Motor neuron (in vitro differentiated cells): ENCODE data around the gene FAM228B. TPM values are rescaled to one million over a fixed set of nuclear protein-coding genes. Genes with fewer than 3 reads are reported as not detected.

Experiments
- ATAC-seq, 8 experiments: fragments of 200-7000 bp; cut with Tn5 transposase; replicated peaks in 6 of 8; 2 replicates each; pipeline ENCODE4 v1.8.0; 2021; ENCODE audit warnings: mild to moderate bottlenecking in 8 of 8, moderate library complexity in 8 of 8
- H3K27ac ChIP-seq, 2 donors: fragments of 250-450 bp; sonication (Bioruptor Pico); 2 replicates each; pipeline ENCODE4 v1.9.0; 2021; ENCODE audit warnings: antibody characterized with exemption in 2 of 2, mild to moderate bottlenecking in 2 of 2, moderate library complexity in 1 of 2
- H3K4me1 ChIP-seq, 2 donors: fragments of 250-450 bp; sonication (Bioruptor Pico); replicated peaks in 1 of 2; 2 replicates each; pipeline ENCODE4 v1.6.1; 2021; ENCODE audit warnings: antibody characterized with exemption in 2 of 2, mild to moderate bottlenecking in 2 of 2, moderate library complexity in 1 of 2
- H3K4me3 ChIP-seq, 5 donors: fragments of 250-450 bp; sonication (Bioruptor Pico); 2 replicates each; pipeline ENCODE4 v1.9.0; 2021; ENCODE audit warnings: antibody characterized with exemption in 5 of 5, mild to moderate bottlenecking in 5 of 5, moderate library complexity in 4 of 5
- WGBS, 10 experiments: fragments of 450-650 bp; shearing (Covaris generic); methylation state at CpG; one replicate each; pipeline ENCODE4 v1.0.0; 2022; 5-methylcytosine and 5-hydroxymethylcytosine counted together
- in situ Hi-C, 9 experiments: fragments of 400-800 bp; cut with MboI; loops; one replicate each; pipeline ENCODE4 v1.15.0; 2021; ENCODE audit warnings: low sequenced_read_pairs in 9 of 9, low pct_unique_long_range_greater_than_20kb in 2 of 9; ENCODE audit not compliant: unreplicated experiment in 9 of 9
- total RNA-seq, 8 experiments: library from RNA; unstranded; fragments of 300-600 nt; gene quantifications; 2 replicates each; pipeline versions ENCODE4 v1.2.3 to v1.2.4, GENCODE V29; 2022

Gene FAM228B
- total RNA-seq, 8 experiments from 2014 or later: 5.7 to 50.3 (median 31.5) TPM

DNA sequence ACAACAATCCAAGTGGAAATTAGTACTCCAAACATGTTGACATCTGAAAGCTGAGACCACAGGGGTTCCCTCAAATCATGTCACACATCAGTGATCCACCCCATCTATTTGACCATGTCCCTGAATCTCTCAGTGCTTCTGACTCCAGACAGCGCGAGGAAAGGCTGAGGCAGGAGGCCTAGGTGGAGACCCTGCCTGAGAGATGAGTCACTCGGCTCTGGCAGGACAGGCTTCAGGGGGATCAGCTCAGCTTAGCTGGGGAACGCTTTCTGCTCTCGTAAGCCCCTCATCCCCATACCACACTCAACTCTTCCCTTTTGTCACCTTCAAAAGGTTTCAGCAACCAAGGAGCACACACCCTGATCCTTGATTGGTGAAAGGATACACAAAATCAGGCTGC, 45.8 kb downstream of the FAM228B start:
- H3K27ac ChIP-seq: no peak overlapping the region
- ATAC-seq: peak in 2 of 8 experiments; percentile 32 to 57
- H3K4me3 ChIP-seq: no peak overlapping the region
- 80 to 92% (median 83%) methylated on average over 1 to 5 of the region's 5 CpGs; no CpG with 5 or more reads in 5 of the 10 experiments for WGBS, 10 experiments
- in situ Hi-C loops: no loop called here
- no peaks in the 10 kb centered on the region for H3K4me1 ChIP-seq

DNA sequence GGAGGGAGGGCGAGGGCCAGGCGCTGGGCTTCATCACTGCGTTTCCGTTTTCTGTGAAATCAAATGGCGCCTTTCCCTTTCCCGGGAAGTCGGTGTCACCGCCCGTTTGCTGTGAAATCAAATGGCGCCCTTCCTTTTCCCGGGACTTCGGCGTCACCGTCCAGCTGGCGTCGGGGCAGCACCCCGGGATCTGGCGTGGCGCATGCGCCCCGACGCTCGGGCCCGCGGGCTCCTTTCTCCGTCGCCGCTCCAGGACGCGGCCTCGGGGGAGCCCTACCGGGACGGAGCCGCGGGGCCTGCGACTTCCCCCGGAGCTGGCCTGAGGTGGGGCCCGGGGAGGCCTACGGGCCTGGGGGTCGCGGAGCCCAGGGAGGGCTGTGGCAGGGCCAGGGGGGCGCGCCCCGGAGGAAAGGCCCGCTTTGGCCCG, 51.6 kb downstream of the FAM228B start, which contains the start of gene FAM228A:
Gene FAM228A (plus strand): TSS at position 203 of the 427 bp plus-strand sequence. CDS start 428 bp downstream, outside the sequence.
- in situ Hi-C loops: loop anchor here in 1 of 9 experiments (25.0 kb wide), 1 partner anchor 88 kb away; the partner anchor contains the start of genes SF3B6 and TP53I3
- 96 to 100% methylated on average over 4 to 5 of the region's 46 CpGs; no CpG with 5 or more reads in 8 of the 10 experiments for WGBS, 10 experiments
- no peak within 1 kb of the TSS for H3K4me3 ChIP-seq

DNA sequence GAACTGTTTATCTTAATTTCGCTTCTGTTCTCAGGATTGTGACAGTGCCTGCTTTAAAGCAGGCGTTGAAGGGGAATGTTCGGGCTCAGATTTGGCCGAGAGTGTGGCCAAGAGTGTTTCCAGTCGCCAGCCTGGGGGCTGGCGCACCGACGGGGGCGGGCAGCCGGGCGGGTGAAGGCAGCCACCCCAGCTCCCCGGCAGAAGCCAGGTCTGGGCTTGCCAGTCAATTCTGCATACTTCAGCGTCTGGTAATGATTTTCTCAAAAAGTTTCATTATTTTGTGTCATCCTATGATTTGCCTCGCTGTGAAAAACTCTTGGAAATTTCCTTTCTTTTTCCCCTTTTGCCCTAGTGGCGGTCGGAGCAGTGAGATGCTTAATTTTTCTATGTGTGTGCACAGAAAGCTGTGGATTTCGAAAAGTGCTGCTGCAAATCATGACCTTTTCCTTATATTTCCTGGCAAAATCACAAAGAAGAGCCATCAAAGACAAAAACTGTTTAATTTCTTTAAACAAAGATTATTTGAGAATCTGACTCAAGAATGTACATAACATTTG, 52.4 kb downstream of the FAM228B start:
- in situ Hi-C loops: loop anchor here in 1 of 9 experiments (25.0 kb wide), 1 partner anchor 88 kb away; the partner anchor contains the start of genes SF3B6 and TP53I3
- no peak overlapping the region for H3K4me3 ChIP-seq
- peak in 2 of 8 experiments; percentile 30 to 64 for ATAC-seq
- no peak overlapping the region for H3K27ac ChIP-seq
- 0 to 100% (median 72%) methylated on average over 1 to 9 of the region's 17 CpGs; no CpG with 5 or more reads in 1 of the 10 experiments for WGBS, 10 experiments
- H3K4me1 ChIP-seq: no peaks in the 10 kb centered on the region

More for the DNA sequence above, 51.6 kb downstream of the FAM228B start, which contains the start of gene FAM228A:
- H3K27ac ChIP-seq: no peak within 1 kb of the TSS
- H3K4me1 ChIP-seq: no peaks in the 10 kb centered on the region
- ATAC-seq: no peak

DNA sequence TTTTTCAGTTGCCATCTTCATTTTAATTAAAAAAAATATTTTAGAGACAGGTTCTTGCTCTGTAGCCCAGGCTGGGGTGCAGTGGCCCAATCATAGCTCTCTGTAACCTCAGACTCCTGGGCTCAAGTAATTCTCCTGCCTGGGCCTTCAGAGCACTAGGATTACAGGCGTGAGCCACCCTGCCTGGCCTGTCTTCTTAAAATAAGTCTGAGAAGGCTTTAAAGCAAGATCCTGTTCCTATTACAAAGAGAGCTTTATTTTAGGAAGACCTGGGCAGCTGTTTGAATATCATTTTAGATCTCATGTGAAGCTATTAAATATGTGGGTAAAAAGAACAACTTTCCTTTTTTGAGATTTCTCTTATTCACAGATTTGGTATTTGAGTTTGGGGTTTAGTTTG, 53.1 kb downstream of the FAM228B start:
- H3K4me1 ChIP-seq: no peaks in the 10 kb centered on the region
- in situ Hi-C loops: loop anchor here in 1 of 9 experiments (25.0 kb wide), 1 partner anchor 89 kb away; the partner anchor contains the start of genes SF3B6 and TP53I3
- no peak overlapping the region for H3K27ac ChIP-seq
- H3K4me3 ChIP-seq: no peak overlapping the region
- WGBS, 10 experiments: 67 to 100% (median 86%) methylated on average over 1 of the region's 1 CpG; no CpG with 5 or more reads in 5 of the 10 experiments
- ATAC-seq: no peak

DNA sequence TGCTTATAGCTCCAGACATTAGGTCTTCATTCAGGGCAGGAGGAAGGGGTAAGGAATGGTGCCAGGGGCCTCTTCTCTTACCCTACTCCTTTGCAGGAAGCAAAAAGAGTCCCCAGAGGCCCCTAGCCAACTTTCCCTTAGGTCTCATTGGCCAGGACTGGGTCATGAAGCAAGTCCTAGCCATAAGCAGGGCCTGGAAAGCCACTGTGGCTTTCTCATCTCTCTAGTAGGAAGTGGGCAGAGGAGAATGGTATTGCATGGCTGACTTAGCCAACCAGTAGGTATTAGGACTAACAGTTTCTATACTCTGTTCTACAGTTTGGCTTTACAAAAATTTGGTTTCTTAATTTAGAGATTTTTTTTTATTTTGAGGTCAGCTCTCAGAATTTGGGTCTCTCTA, 56.4 kb downstream of the FAM228B start:
- no peak for ATAC-seq
- no peak overlapping the region for H3K4me3 ChIP-seq

DNA sequence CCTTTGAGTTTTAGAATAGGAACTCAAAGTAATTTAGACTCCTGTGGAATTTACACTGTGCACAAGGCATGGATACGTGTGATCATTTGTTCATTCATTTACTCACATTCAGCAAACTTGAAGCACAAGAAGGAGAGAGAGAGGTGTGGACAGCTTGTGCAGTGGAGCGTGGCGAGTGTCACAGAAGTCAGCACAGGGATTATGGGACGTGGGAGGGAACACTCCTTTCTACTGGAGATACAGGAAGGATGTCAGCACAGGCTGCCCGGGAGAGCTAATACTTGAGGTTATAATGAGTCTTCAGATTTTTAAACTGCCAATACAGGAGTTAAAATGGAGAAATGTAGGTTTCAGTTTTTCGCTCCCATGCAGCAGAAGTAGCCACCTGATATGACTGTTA, 58.6 kb downstream of the FAM228B start:
- Histone ChIP-seq H3K4me3 (no peak overlapping the region), H3K27ac (no peak overlapping the region), H3K4me1 (no peaks in the 10 kb centered on the region)
- peak in 4 of 8 experiments; percentile 62 to 83 (median 67) for ATAC-seq
- in situ Hi-C loops: loop anchor here in 1 of 9 experiments (25.0 kb wide), 1 partner anchor 95 kb away; the partner anchor contains the start of genes SF3B6 and TP53I3
- 43 to 87% (median 73%) methylated on average over 1 to 5 of the region's 6 CpGs; no CpG with 5 or more reads in 2 of the 10 experiments for WGBS, 10 experiments

More for the DNA sequence above, 56.4 kb downstream of the FAM228B start:
- in situ Hi-C loops: loop anchor here in 1 of 9 experiments (25.0 kb wide), 1 partner anchor 92 kb away; the partner anchor contains the start of genes SF3B6 and TP53I3
- Histone ChIP-seq H3K4me1 (no peaks in the 10 kb centered on the region), H3K27ac (no peak overlapping the region)

DNA sequence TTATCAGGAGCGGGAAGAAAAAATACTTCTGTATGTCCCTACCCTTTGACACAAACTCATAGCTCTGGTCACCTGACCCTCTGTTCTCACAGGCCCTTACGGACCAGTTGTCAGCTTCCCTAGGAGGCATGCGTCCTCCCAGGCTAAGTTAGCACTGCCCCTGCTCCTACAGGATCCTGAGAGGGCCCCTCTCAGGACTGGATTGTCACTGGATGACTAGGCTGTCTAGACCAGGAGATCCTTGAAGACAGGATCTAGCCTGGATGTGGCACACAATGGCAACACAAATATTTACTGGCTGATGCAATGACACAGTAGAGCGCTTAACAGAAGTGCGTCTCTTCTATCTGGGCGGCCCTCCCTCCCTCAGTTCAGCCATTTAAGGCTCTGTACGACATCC, 59.2 kb downstream of the FAM228B start:
- Histone ChIP-seq H3K4me1 (no peaks in the 10 kb centered on the region), H3K4me3 (no peak overlapping the region), H3K27ac (no peak overlapping the region)
- in situ Hi-C loops: loop anchor here in 1 of 9 experiments (25.0 kb wide), 1 partner anchor 95 kb away; the partner anchor contains the start of genes SF3B6 and TP53I3
- peak in 1 of 8 experiments; percentile 12 for ATAC-seq
- 80 to 100% (median 95%) methylated on average over 1 to 2 of the region's 7 CpGs; no CpG with 5 or more reads in 4 of the 10 experiments for WGBS, 10 experiments

DNA sequence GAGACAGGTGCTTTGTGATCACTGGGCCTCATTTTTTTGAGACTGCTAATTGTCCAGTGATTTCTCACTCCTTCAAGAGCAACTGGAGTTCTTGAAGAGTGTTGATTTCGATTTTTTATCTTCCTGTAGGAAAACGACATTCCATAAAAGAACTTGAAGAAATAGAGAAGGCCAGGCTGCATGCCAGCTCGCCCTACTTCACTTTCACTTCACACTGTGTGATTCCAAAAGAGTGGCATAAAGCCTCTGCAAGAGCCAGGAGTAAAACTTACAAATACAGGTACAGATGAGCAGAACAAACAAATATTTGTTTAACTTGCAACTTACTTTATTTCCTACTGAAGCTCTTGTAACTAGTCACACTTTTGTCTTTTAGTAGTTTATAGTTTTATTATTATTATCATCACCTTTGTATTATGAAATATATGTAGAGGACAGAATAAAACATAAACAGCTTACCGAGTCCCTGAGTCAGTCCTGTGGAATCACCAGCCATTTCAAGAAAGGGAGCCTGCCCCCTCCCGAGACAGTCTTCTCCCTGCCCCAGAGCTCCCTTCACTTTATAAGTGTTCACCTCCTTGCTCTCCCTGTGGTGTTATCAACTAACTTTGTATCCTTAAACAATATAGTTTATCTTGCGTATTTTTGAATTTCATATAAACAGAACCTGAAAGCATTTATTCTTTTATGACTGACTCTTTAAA, 60.2 kb downstream of the FAM228B start:
- no peak for ATAC-seq
- no peaks in the 10 kb centered on the region for H3K4me1 ChIP-seq
- 0 to 100% (median 75%) methylated on average over 1 to 6 of the region's 6 CpGs for WGBS, 10 experiments
- H3K4me3 ChIP-seq: no peak overlapping the region
- no peak overlapping the region for H3K27ac ChIP-seq
- in situ Hi-C loops: loop anchor here in 1 of 9 experiments (25.0 kb wide), 1 partner anchor 96 kb away; the partner anchor contains the start of genes SF3B6 and TP53I3

DNA sequence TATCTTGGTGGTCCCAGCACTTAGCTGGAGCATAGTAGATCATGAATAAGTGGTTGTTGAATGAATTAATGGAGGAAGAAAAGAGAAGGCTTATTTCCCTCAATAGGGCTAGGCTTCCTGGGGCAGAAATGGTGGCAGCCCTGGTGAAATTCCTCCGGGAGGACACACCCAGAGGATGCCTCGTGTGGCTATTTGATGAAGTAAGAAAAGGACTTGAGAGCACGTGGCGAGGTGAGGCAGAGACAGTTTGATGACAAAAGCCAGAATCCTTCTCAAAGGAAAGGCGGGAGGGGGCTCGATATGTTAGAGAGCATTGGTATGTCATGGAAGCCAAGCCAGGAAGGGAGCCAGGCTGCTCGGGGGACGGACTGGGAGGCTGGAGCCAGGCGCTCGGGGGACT, 66.3 kb downstream of the FAM228B start:
- 17 to 100% (median 89%) methylated on average over 1 to 6 of the region's 10 CpGs; no CpG with 5 or more reads in 5 of the 10 experiments for WGBS, 10 experiments
- Histone ChIP-seq H3K4me3 (no peak overlapping the region), H3K4me1 (no peaks in the 10 kb centered on the region), H3K27ac (no peak overlapping the region)
- in situ Hi-C loops: loop anchor here in 1 of 9 experiments (25.0 kb wide), 1 partner anchor 102 kb away; the partner anchor contains the start of genes SF3B6 and TP53I3
- ATAC-seq: no peak

DNA sequence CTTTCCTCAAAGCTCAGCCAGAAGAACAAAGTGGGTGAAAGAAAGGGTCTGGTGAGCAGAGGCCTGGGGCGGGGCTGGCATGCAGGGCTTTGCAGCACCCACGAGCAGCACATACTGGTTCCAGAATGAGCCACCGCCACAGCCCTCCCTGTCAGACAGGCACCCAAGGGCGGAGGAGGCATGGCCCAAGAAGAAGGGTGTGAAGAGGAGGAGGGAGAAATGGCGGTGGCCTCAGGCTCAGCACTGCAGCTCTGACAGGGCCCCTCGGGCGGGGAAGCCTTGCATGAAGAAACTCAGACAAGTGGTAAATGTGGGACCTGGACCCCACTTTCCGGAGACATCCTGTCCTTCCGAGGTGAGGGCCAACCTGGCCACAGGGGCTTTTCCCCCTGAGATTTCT, 67.2 kb downstream of the FAM228B start:
- no peaks in the 10 kb centered on the region for H3K4me1 ChIP-seq
- WGBS, 10 experiments: 65 to 90% (median 80%) methylated on average over 1 to 4 of the region's 9 CpGs; no CpG with 5 or more reads in 7 of the 10 experiments
- in situ Hi-C loops: loop anchor here in 1 of 9 experiments (25.0 kb wide), 1 partner anchor 103 kb away; the partner anchor contains the start of genes SF3B6 and TP53I3
- no peak overlapping the region for H3K27ac ChIP-seq
- no peak overlapping the region for H3K4me3 ChIP-seq
- ATAC-seq: no peak

DNA sequence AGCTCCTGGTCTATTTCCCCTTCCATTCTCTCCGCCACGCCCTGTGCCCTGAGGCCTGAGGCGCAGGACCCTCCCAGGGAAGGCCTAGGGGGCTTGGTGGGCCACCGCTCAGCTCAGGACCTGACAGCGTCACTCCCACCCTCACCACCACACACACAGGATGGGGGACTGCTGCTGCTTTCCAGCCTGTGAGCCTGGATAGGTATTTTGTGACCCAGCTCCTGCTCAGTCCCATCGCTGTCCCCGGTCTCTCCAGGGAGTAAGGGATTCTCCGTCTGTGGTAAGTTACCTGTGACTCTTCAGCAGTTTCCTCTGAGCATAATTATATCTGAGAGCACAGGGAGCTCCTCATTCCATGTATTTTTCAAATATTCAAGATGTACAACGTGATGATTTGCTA, 67.9 kb downstream of the FAM228B start:
- in situ Hi-C loops: loop anchor here in 1 of 9 experiments (25.0 kb wide), 1 partner anchor 104 kb away; the partner anchor contains the start of genes SF3B6 and TP53I3
- H3K4me1 ChIP-seq: no peaks in the 10 kb centered on the region
- 0 to 100% (median 75%) methylated on average over 1 to 5 of the region's 9 CpGs; no CpG with 5 or more reads in 2 of the 10 experiments for WGBS, 10 experiments
- no peak for ATAC-seq
- no peak overlapping the region for H3K27ac ChIP-seq
- no peak overlapping the region for H3K4me3 ChIP-seq

DNA sequence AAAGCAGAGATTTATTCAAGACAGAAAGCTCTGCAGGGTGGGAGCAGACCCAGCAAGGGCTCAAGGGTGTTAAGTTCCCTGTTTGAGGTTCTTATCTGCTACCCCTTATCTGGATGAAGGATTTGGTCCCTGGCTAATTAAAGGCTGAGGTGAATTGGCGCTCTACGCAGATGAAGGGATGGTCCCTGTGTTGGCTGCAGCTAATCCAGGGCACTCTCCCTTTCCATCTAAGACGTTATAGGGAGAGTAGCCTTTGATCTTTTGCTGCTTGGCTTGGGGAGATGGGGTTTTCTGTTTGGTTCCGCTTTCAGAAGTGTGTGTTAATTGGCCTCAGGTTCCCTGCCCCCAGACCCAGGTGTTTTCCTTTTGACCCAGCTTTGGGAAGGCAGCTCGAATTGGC, 68.6 kb downstream of the FAM228B start:
- ATAC-seq: no peak
- in situ Hi-C loops: loop anchor here in 1 of 9 experiments (25.0 kb wide), 1 partner anchor 105 kb away; the partner anchor contains the start of genes SF3B6 and TP53I3
- Histone ChIP-seq H3K27ac (no peak overlapping the region), H3K4me1 (no peaks in the 10 kb centered on the region), H3K4me3 (no peak overlapping the region)
- 27 to 100% (median 60%) methylated on average over 1 to 4 of the region's 5 CpGs; no CpG with 5 or more reads in 1 of the 10 experiments for WGBS, 10 experiments
